GM21367 (cell line): ENCODE data around the gene ZFAND3.
"Not testable (repeated sequence)": the region's sequence is repeated elsewhere in the genome, so short reads cannot be mapped to it uniquely, and the experiment has no call there.

Source experiments
- ATAC-seq: cut with Tn5 transposase; IDR thresholded peaks from one replicate; pipeline ENCODE4 v1.9.1; 2021; ENCODE audit not compliant: unreplicated experiment

ZFAND3 gene

GRCh38 chr6:37990762-37991525 is 171.4 kb downstream of the ZFAND3 start:
- no peak for ATAC-seq

GRCh38 chr6:37992749-37993148 is 173.2 kb downstream of the ZFAND3 start:
- no peak for ATAC-seq

- not testable (repeated sequence) for ATAC-seq
Measured at GRCh38 chr6:37993194-37993593, 173.7 kb downstream of the ZFAND3 start.

GRCh38 chr6:37993596-37993995 is 174.1 kb downstream of the ZFAND3 start:
- ATAC-seq, result no peak

GRCh38 chr6:37994223-37994622 is 174.7 kb downstream of the ZFAND3 start:
- ATAC-seq, result no peak

GRCh38 chr6:37998366-37998765 is 178.8 kb downstream of the ZFAND3 start:
- no peak for ATAC-seq

- ATAC-seq, result no peak
Measured at GRCh38 chr6:38001386-38001785, 181.9 kb downstream of the ZFAND3 start.

- no peak for ATAC-seq
Measured at GRCh38 chr6:38004908-38005307, 185.4 kb downstream of the ZFAND3 start.

GRCh38 chr6:38011937-38012336 is 192.4 kb downstream of the ZFAND3 start:
- ATAC-seq, result no peak

- ATAC-seq, result no peak
Measured at GRCh38 chr6:38012573-38012972, 193.0 kb downstream of the ZFAND3 start.

- no peak for ATAC-seq
Measured at GRCh38 chr6:38015341-38015740, 195.8 kb downstream of the ZFAND3 start.

GRCh38 chr6:38016824-38017223 is 197.3 kb downstream of the ZFAND3 start:
- no peak for ATAC-seq

GRCh38 chr6:38018755-38019165 is 199.2 kb downstream of the ZFAND3 start:
- no peak for ATAC-seq

- no peak for ATAC-seq
Measured at GRCh38 chr6:38020593-38020992, 201.1 kb downstream of the ZFAND3 start.

GRCh38 chr6:38021029-38021428 is 201.5 kb downstream of the ZFAND3 start:
- ATAC-seq, result no peak

- ATAC-seq, result no peak
Measured at GRCh38 chr6:38021571-38021970, 202.0 kb downstream of the ZFAND3 start.

- no peak for ATAC-seq
Measured at GRCh38 chr6:38022688-38023087, 203.2 kb downstream of the ZFAND3 start.

GRCh38 chr6:38024908-38025307 is 205.4 kb downstream of the ZFAND3 start:
- no peak for ATAC-seq

GRCh38 chr6:38025451-38025850 is 205.9 kb downstream of the ZFAND3 start:
- no peak for ATAC-seq

GRCh38 chr6:38027685-38028373 is 208.3 kb downstream of the ZFAND3 start:
- ATAC-seq, result no peak

- ATAC-seq, result no peak
Measured at GRCh38 chr6:38030380-38030779, 210.9 kb downstream of the ZFAND3 start.

GRCh38 chr6:38032797-38033196 is 213.3 kb downstream of the ZFAND3 start:
- ATAC-seq, result no peak
